ENCODE results near the gene GCG. TPM values are rescaled to one million over a fixed set of nuclear protein-coding genes. Genes with fewer than 3 reads are reported as not detected.

The GCG gene
- total and polyA plus RNA-seq, 7 experiments from 2014 or later: not detected

DNA sequence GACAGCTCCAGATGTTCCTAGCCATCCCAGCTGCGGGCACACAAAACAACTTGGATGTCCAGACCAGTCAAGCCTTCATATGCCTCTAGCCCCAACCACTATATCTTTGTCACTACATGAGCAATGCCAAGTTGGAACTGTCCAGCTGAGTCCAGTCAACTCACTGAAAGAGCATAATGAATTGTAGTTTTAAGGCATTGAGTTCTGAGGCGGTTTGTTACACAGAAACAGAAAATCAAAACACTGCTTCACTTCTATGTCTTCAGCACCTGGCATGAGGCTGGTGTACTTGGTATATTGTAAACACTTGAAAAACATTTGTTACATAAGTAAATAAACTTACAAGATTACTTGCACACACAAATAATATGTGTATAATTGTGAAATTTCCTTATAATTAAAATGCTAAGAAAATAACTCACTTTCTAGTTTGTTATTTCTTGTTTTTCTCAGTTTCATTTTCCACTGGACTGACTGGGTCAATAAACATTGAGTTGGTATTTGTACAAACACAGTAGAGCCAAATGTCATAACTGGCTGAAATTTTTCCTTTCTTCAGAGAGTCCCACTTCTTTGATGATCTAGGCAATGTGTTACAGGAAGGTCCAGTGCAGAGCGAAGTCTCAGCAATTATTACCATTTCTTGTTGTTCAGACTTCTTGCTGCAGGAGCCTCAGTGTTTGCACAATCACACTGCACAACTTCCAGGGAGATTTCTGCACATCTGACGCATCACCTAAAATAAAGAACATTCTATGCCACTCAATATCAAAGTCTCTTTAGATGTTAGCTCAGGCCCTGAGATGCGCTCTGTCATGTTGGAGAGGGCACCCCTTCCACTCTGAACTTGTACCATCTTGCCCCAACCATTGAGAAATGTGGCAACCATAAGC lies 39.8 kb downstream of the GCG start:
- intact Hi-C loops (cut with micrococcal nuclease): no loop called here
- Histone ChIP-seq H3K27me3 (ENCODE audit: control insufficient read depth in 2 of 2, insufficient read depth in 2 of 2, low read length in 2 of 2) (no peaks in the 10 kb centered on the region), H3K27ac (ENCODE audit: low read depth, low read length) (no peak overlapping the region), H3K4me3 (ENCODE audit: low read length) (no peak overlapping the region), H3K36me3 (ENCODE audit: control insufficient read depth in 2 of 3, insufficient read depth in 3 of 3, low read length in 3 of 3) (no peaks in the 10 kb centered on the region), H3K9me3 (ENCODE audit: control insufficient read depth in 2 of 3, low read length in 3 of 3) (no peaks in the 10 kb centered on the region), H3K4me1 (ENCODE audit: control insufficient read depth in 2 of 2, insufficient read depth in 2 of 2, low read length in 2 of 2) (no peaks in the 10 kb centered on the region)
- ChIA-PET POLR2A (no interaction called here), CTCF (no interaction called here)
- Mint-ChIP-seq H3K4me1 (peaks cover 0 to 30% (median 9%) of the 10 kb centered on the region in 7 donors), H3K27me3 (no peaks in the 10 kb centered on the region), H3K36me3 (peaks cover 4 to 27% (median 9%) of the 10 kb centered on the region in 5 donors), H3K4me3 (no peak overlapping the region), H3K27ac (no peak overlapping the region), H3K9me3 (peaks cover 0 to 17% (median 6%) of the 10 kb centered on the region in 11 donors)
- DNase-seq (no peak), ATAC-seq (no peak)

DNA sequence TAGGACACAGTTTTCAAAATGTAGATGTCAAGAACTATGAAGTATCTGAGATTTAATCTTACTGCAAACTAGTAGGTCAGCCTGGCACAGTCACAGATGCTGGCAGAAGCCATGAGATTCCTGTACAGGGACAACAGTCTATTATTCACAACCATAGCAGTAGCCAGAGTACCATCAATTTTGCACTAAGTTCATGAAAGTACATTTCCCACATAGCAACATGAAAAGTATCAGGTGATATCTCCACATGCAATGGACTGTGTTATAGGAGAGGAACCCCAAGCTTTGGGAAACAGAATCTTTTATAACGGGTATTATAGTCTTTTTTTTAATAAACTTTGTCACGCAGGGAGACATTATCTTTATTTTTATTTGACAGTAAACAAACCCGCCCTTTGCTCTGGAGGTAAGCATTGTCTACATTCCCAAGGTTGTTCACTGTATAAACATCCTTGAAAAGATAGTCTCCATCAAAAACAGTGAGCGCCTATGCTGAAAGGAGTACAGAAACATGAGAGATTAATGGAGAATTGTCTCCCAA lies 44.6 kb downstream of the GCG start:
- H3K9me3 ChIP-seq (ENCODE audit: control insufficient read depth in 2 of 3, low read length in 3 of 3): no peaks in the 10 kb centered on the region
- Mint-ChIP-seq H3K4me1 (peaks cover 0 to 18% (median 0%) of the 10 kb centered on the region in 7 donors), H3K36me3 (peaks cover 0 to 3% (median 2%) of the 10 kb centered on the region in 5 donors), H3K27me3 (no peaks in the 10 kb centered on the region), H3K27ac (no peak overlapping the region), H3K9me3 (peaks cover 0 to 5% (median 0%) of the 10 kb centered on the region in 11 donors), H3K4me3 (no peak overlapping the region)
- intact Hi-C loops (cut with micrococcal nuclease): no loop called here
- no peak overlapping the region for H3K4me3 ChIP-seq (ENCODE audit: low read length)
- POLR2A ChIA-PET: no interaction called here
- no peak for DNase-seq
- H3K27ac ChIP-seq (ENCODE audit: low read depth, low read length): no peak overlapping the region
- H3K27me3 ChIP-seq (ENCODE audit: control insufficient read depth in 2 of 2, insufficient read depth in 2 of 2, low read length in 2 of 2): no peaks in the 10 kb centered on the region
- no peaks in the 10 kb centered on the region for H3K36me3 ChIP-seq (ENCODE audit: control insufficient read depth in 2 of 3, insufficient read depth in 3 of 3, low read length in 3 of 3)
- CTCF ChIA-PET: no interaction called here
- no peak for ATAC-seq
- H3K4me1 ChIP-seq (ENCODE audit: control insufficient read depth in 2 of 2, insufficient read depth in 2 of 2, low read length in 2 of 2): no peaks in the 10 kb centered on the region

DNA sequence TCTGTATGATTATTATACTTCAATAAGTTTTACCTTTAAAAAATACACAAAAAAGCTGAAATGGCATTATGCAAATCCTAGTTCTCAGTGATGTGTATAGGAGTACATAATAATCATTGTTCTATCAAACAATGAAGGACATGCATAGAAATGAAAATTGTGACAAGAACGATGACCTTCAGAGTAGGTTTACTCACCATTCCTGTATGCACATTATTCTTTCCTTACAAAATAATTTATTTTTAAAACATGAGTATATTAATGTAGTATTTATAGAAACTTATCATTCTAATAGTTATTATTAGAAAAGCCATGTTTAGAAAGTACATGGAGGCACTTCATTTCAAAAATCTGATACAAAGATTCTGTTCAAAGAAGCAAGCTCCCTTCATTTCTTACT lies 45.3 kb downstream of the GCG start:
- H3K27ac ChIP-seq (ENCODE audit: low read depth, low read length): no peak overlapping the region
- H3K4me3 Mint-ChIP-seq: no peak overlapping the region
- H3K27me3 ChIP-seq (ENCODE audit: control insufficient read depth in 2 of 2, insufficient read depth in 2 of 2, low read length in 2 of 2): no peaks in the 10 kb centered on the region
- no peaks in the 10 kb centered on the region for H3K9me3 ChIP-seq (ENCODE audit: control insufficient read depth in 2 of 3, low read length in 3 of 3)
- no peak overlapping the region for H3K4me3 ChIP-seq (ENCODE audit: low read length)
- H3K36me3 ChIP-seq (ENCODE audit: control insufficient read depth in 2 of 3, insufficient read depth in 3 of 3, low read length in 3 of 3): no peaks in the 10 kb centered on the region
- H3K9me3 Mint-ChIP-seq: peaks cover 0 to 3% (median 0%) of the 10 kb centered on the region in 11 donors
- ChIA-PET CTCF (interaction anchor here (0.7 kb wide), 1 partner anchor 228 kb away, joined by 3 read pairs; no protein-coding TSS in a partner anchor), POLR2A (interaction anchor here (1.0 kb wide), 1 partner anchor 18 kb away, joined by 4 read pairs; no protein-coding TSS in a partner anchor)
- intact Hi-C loops (cut with micrococcal nuclease): no loop called here
- H3K4me1 ChIP-seq (ENCODE audit: control insufficient read depth in 2 of 2, insufficient read depth in 2 of 2, low read length in 2 of 2): no peaks in the 10 kb centered on the region
- peaks cover 0 to 15% (median 0%) of the 10 kb centered on the region in 7 donors for H3K4me1 Mint-ChIP-seq
- peaks cover 0 to 3% (median 0%) of the 10 kb centered on the region in 5 donors for H3K36me3 Mint-ChIP-seq
- ATAC-seq (no peak), DNase-seq (no peak)
- H3K27ac Mint-ChIP-seq: no peak overlapping the region
- H3K27me3 Mint-ChIP-seq: no peaks in the 10 kb centered on the region

GRCh38 chr2:162106146-162106551 lies 45.9 kb downstream of the GCG start:
- no peak overlapping the region for H3K27ac Mint-ChIP-seq
- Histone ChIP-seq H3K27me3 (ENCODE audit: control insufficient read depth in 2 of 2, insufficient read depth in 2 of 2, low read length in 2 of 2) (no peaks in the 10 kb centered on the region), H3K36me3 (ENCODE audit: control insufficient read depth in 2 of 3, insufficient read depth in 3 of 3, low read length in 3 of 3) (no peaks in the 10 kb centered on the region), H3K27ac (ENCODE audit: low read depth, low read length) (no peak overlapping the region), H3K4me3 (ENCODE audit: low read length) (no peak overlapping the region), H3K4me1 (ENCODE audit: control insufficient read depth in 2 of 2, insufficient read depth in 2 of 2, low read length in 2 of 2) (no peaks in the 10 kb centered on the region), H3K9me3 (ENCODE audit: control insufficient read depth in 2 of 3, low read length in 3 of 3) (no peaks in the 10 kb centered on the region)
- ATAC-seq (no peak), DNase-seq (no peak)
- intact Hi-C loops (cut with micrococcal nuclease): no loop called here
- ChIA-PET CTCF (interaction anchor here (0.7 kb wide), 1 partner anchor 229 kb away, joined by 3 read pairs; no protein-coding TSS in a partner anchor), POLR2A (interaction anchor here (1.0 kb wide), 1 partner anchor 19 kb away, joined by 4 read pairs; no protein-coding TSS in a partner anchor)
- H3K27me3 Mint-ChIP-seq: peaks cover 0 to under 1% (median 0%) of the 10 kb centered on the region in 5 donors
- peaks cover 0 to 3% (median 0%) of the 10 kb centered on the region in 11 donors for H3K9me3 Mint-ChIP-seq
- H3K4me3 Mint-ChIP-seq: no peak overlapping the region
- peaks cover 0 to 3% (median 0%) of the 10 kb centered on the region in 5 donors for H3K36me3 Mint-ChIP-seq
- H3K4me1 Mint-ChIP-seq: peaks cover 0 to 13% (median 0%) of the 10 kb centered on the region in 7 donors

DNA sequence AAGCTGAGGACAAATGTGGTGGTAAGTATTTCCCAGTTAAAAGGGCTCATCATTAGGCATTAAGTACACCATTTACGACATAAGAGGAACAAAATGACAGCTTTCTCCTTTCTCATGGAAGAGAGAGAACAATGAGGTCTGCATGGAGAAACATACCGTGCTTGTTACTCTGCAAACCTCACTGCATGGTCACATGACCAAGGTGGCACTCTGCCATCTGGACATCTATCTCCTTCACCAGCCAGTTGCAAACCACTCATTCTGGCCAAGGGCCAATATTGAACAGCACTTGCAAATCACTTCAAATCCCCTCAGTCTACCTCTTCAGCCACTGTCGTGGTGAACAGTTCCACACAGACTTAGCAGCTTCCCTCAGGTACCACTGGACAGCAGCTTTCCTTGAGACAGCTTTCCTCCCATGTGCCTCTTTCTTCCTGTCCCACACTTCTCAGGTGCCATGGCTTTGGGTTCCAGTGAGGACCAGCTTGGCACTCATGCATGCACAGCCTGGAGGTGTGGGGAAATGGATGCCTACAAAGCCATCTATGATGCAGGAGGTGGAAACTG lies 48.5 kb downstream of the GCG start:
- no peak for ATAC-seq
- DNase-seq: no peak
- POLR2A ChIA-PET: no interaction called here
- Mint-ChIP-seq H3K36me3 (peaks cover 0 to 3% (median 0%) of the 10 kb centered on the region in 5 donors), H3K27ac (no peak overlapping the region), H3K9me3 (peaks cover 0 to 3% (median 0%) of the 10 kb centered on the region in 11 donors), H3K27me3 (peaks cover 0 to 2% (median 0%) of the 10 kb centered on the region in 5 donors), H3K4me1 (peaks cover 0 to 13% (median 0%) of the 10 kb centered on the region in 7 donors), H3K4me3 (no peak overlapping the region)
- intact Hi-C loops (cut with micrococcal nuclease): no loop called here
- no peak overlapping the region for H3K27ac ChIP-seq (ENCODE audit: low read depth, low read length)
- no peaks in the 10 kb centered on the region for H3K9me3 ChIP-seq (ENCODE audit: control insufficient read depth in 2 of 3, low read length in 3 of 3)
- no peak overlapping the region for H3K4me3 ChIP-seq (ENCODE audit: low read length)
- H3K4me1 ChIP-seq (ENCODE audit: control insufficient read depth in 2 of 2, insufficient read depth in 2 of 2, low read length in 2 of 2): no peaks in the 10 kb centered on the region
- H3K36me3 ChIP-seq (ENCODE audit: control insufficient read depth in 2 of 3, insufficient read depth in 3 of 3, low read length in 3 of 3): no peaks in the 10 kb centered on the region
- CTCF ChIA-PET: no interaction called here
- H3K27me3 ChIP-seq (ENCODE audit: control insufficient read depth in 2 of 2, insufficient read depth in 2 of 2, low read length in 2 of 2): no peaks in the 10 kb centered on the region

DNA sequence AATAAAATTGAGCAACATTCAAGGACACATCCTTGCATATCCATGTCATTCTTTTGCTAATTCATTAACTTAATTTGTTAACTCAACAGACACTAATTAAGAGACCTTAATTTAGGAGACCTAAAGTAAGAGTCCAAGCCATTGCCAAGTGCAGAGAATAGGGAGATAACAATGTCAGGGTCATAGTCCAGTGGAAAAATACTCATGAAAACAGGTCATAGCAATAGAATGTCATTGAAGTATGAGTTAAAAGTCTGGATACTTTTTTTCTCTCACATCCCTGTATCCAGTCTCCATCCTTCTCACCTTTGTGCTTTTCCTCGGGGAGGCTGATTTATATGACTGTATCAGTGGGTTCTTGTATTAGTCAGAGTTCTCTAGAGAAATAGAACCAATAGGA lies 51.5 kb downstream of the GCG start:
- CTCF ChIA-PET: no interaction called here
- Histone ChIP-seq H3K9me3 (ENCODE audit: control insufficient read depth in 2 of 3, low read length in 3 of 3) (no peaks in the 10 kb centered on the region), H3K36me3 (ENCODE audit: control insufficient read depth in 2 of 3, insufficient read depth in 3 of 3, low read length in 3 of 3) (no peaks in the 10 kb centered on the region), H3K27ac (ENCODE audit: low read depth, low read length) (no peak overlapping the region), H3K4me3 (ENCODE audit: low read length) (no peak overlapping the region), H3K27me3 (ENCODE audit: control insufficient read depth in 2 of 2, insufficient read depth in 2 of 2, low read length in 2 of 2) (no peaks in the 10 kb centered on the region), H3K4me1 (ENCODE audit: control insufficient read depth in 2 of 2, insufficient read depth in 2 of 2, low read length in 2 of 2) (no peaks in the 10 kb centered on the region)
- intact Hi-C loops (cut with micrococcal nuclease): no loop called here
- peaks cover 0 to 3% (median 0%) of the 10 kb centered on the region in 11 donors for H3K9me3 Mint-ChIP-seq
- peaks cover 0 to 5% (median 0%) of the 10 kb centered on the region in 5 donors for H3K27me3 Mint-ChIP-seq
- H3K36me3 Mint-ChIP-seq: peaks cover 0 to 3% (median 3%) of the 10 kb centered on the region in 5 donors
- no peak overlapping the region for H3K4me3 Mint-ChIP-seq
- ATAC-seq (no peak), DNase-seq (no peak)
- H3K27ac Mint-ChIP-seq: no peak overlapping the region
- peaks cover 0 to 4% (median 0%) of the 10 kb centered on the region in 7 donors for H3K4me1 Mint-ChIP-seq
- POLR2A ChIA-PET: no interaction called here

All from naive thymus-derived CD4-positive, alpha-beta T cell (primary cell).